Measurements from ENCODE around the gene HSDL1. TPM values are rescaled to one million over a fixed set of nuclear protein-coding genes. Genes with fewer than 3 reads are reported as not detected.

The HSDL1 gene
- total and polyA plus RNA-seq, 2 of the 8 experiments (the other 6 are each of a cell fraction or from before 2014, with no cell fraction given), result 25.0 to 55.7 TPM

- no peak overlapping the region for H3K14ac ChIP-seq (ENCODE audit: insufficient read length)
- peaks cover 0 to 5% of the 10 kb centered on the region in 2 experiments for H4K20me1 ChIP-seq (replicated peaks in 1 of 2; ENCODE audit: control insufficient read depth in 1 of 2, insufficient read depth in 2 of 2, low read length in 2 of 2)
- FAIRE-seq (no peak), DNase-seq (ENCODE audit: low read depth in 1 of 2, low spot score in 2 of 2) (no peak)
- no peak overlapping the region for H2AK5ac ChIP-seq (ENCODE audit: low read depth, low read length)
- H2BK5ac ChIP-seq (ENCODE audit: low read depth, low read length), result no peak overlapping the region
- POLR2A ChIA-PET (ENCODE audit: partially characterized antibody), result interaction anchor here (1.9 kb wide), 1 partner anchor 11 kb away, joined by 5 read pairs; no protein-coding TSS in a partner anchor
- no peak overlapping the region for H3K4ac ChIP-seq (replicated peaks; ENCODE audit: insufficient read length, low read depth, low read length)
- no peak overlapping the region for H2BK12ac ChIP-seq (ENCODE audit: low read depth, low read length)
- no peak overlapping the region for H3K4me3 ChIP-seq (ENCODE audit: extremely low read depth in 1 of 4, insufficient read depth in 2 of 4, low read depth in 3 of 4, low read length in 4 of 4)
- no peak overlapping the region for H2BK120ac ChIP-seq (replicated peaks; ENCODE audit: low read depth, low read length)
- no peak overlapping the region for H2BK20ac ChIP-seq (ENCODE audit: low read length)
- H2AFZ ChIP-seq (ENCODE audit: low read length), result no peak overlapping the region
- no peak overlapping the region for H4K8ac ChIP-seq (ENCODE audit: extremely low read depth, insufficient read depth, low read length)
- H3K4me1 ChIP-seq (replicated peaks in 1 of 4; ENCODE audit: control insufficient read depth in 3 of 4, insufficient read depth in 4 of 4, low read length in 3 of 4), result peaks cover 0 to 6% (median 3%) of the 10 kb centered on the region in 4 experiments; a peak in 3 of 7 replicates
- no peaks in the 10 kb centered on the region for H3K9me3 ChIP-seq (ENCODE audit: insufficient read depth in 2 of 2, low read depth in 1 of 2, low read length in 1 of 2)
- 92% methylated on average over 5 of the region's 5 CpGs; no CpG with 5 or more reads in 1 of the 2 experiments for WGBS, 2 experiments (ENCODE audit: extremely low coverage in 1 of 2, insufficient coverage in 1 of 2, insufficient read length in 1 of 2, insufficient replicate concordance in 2 of 2, low coverage in 1 of 2, low lambda C conversion rate in 2 of 2, missing lambda C conversion rate in 1 of 2)
- no peak overlapping the region for H3K27ac ChIP-seq (ENCODE audit: low read depth, low read length)
- peaks cover 8 to 27% (median 17%) of the 10 kb centered on the region in 4 experiments; a peak in 7 of 8 replicates for H3K36me3 ChIP-seq (ENCODE audit: control insufficient read depth in 2 of 4, insufficient read depth in 4 of 4, low read length in 3 of 4)
- H4K91ac ChIP-seq (replicated peaks; ENCODE audit: insufficient read length, low read length), result no peak overlapping the region
- no peak overlapping the region for H2BK15ac ChIP-seq (ENCODE audit: low read length)
- H3K9ac ChIP-seq (replicated peaks in 1 of 4; ENCODE audit: extremely low read depth in 1 of 4, low read depth in 3 of 4, low read length in 3 of 4), result no peak overlapping the region
- no peak overlapping the region for H3K18ac ChIP-seq (ENCODE audit: extremely low read depth, low read length)
- H3K23ac ChIP-seq (ENCODE audit: insufficient read length), result no peak overlapping the region
- H3K56ac ChIP-seq (replicated peaks; ENCODE audit: insufficient read length, low read depth, low read length), result no peak overlapping the region
- H3K79me1 ChIP-seq (ENCODE audit: low read depth, low read length), result peaks cover 2% of the 10 kb centered on the region; the same call in 1 of the 2 replicates
- H4K5ac ChIP-seq (ENCODE audit: insufficient read length, low read depth, low read length), result no peak overlapping the region
- CTCF ChIA-PET (ENCODE audit: partially characterized antibody), result interaction anchor here (1.4 to 2.3 kb wide), 3 partner anchors 10 to 46 kb away, joined by 3 to 8 read pairs (median 7); no protein-coding TSS in a partner anchor
- no peaks in the 10 kb centered on the region for H3K27me3 ChIP-seq (replicated peaks in 1 of 4; ENCODE audit: control insufficient read depth in 3 of 4, extremely low read depth in 1 of 4, insufficient read depth in 3 of 4, low read length in 3 of 4)
- H3K4me2 ChIP-seq (ENCODE audit: insufficient read depth in 1 of 2, low read depth in 2 of 2, low read length in 2 of 2), result no peak overlapping the region
- no peaks in the 10 kb centered on the region for H3K23me2 ChIP-seq (ENCODE audit: low read depth, low read length)
- peaks cover 0 to 39% of the 10 kb centered on the region in 2 experiments; a peak in 3 of 4 replicates for H3K79me2 ChIP-seq (ENCODE audit: control insufficient read depth in 1 of 2, insufficient read depth in 2 of 2, low read length in 2 of 2)
- TF ChIP-seq SP2 (IDR thresholded peaks at IDR 0.05; ENCODE audit: low read length) (no peak), SUZ12 (IDR thresholded peaks at IDR 0.05; ENCODE audit: low read length) (no peak), BRCA1 (IDR thresholded peaks at IDR 0.05; ENCODE audit: low read depth, low read length) (no peak), SIN3A (conservative IDR thresholded peaks at IDR 0.05 in 1 of 2, IDR thresholded peaks at IDR 0.05 in 1 of 2; ENCODE audit: low read depth in 1 of 2, low read length in 2 of 2) (no peak), EGR1 (IDR thresholded peaks at IDR 0.05; ENCODE audit: borderline replicate concordance, low read depth, low read length) (no peak), CHD1 (IDR thresholded peaks at IDR 0.05; ENCODE audit: low read depth, low read length) (no peak), USF2 (IDR thresholded peaks at IDR 0.05; ENCODE audit: low read length) (no peak), BACH1 (IDR thresholded peaks at IDR 0.05; ENCODE audit: low read length) (no peak), SIRT6 (IDR thresholded peaks at IDR 0.05; ENCODE audit: low read length) (no peak)
- TF ChIP-seq, protein P1, sequence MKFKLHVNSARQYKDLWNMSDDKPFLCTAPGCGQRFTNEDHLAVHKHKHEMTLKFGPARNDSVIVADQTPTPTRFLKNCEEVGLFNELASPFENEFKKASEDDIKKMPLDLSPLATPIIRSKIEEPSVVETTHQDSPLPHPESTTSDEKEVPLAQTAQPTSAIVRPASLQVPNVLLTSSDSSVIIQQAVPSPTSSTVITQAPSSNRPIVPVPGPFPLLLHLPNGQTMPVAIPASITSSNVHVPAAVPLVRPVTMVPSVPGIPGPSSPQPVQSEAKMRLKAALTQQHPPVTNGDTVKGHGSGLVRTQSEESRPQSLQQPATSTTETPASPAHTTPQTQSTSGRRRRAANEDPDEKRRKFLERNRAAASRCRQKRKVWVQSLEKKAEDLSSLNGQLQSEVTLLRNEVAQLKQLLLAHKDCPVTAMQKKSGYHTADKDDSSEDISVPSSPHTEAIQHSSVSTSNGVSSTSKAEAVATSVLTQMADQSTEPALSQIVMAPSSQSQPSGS (IDR thresholded peaks at IDR 0.05; ENCODE audit: low read length), result no peak
- TF ChIP-seq, protein P2, sequence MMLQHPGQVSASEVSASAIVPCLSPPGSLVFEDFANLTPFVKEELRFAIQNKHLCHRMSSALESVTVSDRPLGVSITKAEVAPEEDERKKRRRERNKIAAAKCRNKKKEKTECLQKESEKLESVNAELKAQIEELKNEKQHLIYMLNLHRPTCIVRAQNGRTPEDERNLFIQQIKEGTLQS (IDR thresholded peaks at IDR 0.05; ENCODE audit: insufficient read depth, low read depth, low read length), result no peak
Measured at GRCh38 chr16:84131117-84131516, 13.9 kb downstream of the HSDL1 start.
